ENCODE results near the gene CYP24A1. TPM values are rescaled to one million over a fixed set of nuclear protein-coding genes. Genes with fewer than 3 reads are reported as not detected.

CYP24A1 gene
- total RNA-seq, 1 donor from 2014 or later: not detected

DNA sequence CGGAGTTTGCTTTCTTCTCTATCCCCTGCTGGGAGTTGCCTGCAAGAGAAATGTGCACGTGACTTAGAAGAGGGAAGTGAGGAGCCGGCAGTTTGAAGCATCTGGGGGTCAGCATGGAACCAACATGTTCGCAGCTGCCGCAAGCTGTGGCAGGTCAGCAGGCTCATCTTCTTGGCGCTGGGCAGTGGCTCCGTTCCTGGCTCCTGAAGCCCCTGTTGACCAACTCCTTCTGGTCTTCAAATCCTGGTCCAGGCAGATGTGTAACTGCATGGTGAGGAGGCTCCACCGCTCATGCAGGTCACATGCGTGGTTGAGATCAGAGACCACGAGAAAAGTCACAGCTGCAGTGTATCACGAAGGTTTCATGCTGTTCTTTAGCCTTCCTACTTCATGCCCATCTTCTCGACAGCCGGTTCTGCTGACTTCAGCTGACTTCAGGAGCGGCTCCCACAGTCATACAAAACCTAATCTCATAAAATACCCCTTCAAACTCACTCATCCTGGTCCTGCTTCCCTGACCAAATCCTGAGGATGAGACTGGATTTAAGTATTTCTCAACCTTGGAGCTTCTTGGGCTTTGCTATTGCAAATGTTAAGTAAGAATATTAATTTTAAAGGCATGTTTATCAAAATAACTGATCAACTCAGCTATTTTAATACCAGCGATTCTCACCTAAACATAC lies 58.5 kb downstream of the CYP24A1 start:
- Histone ChIP-seq H3K36me3 (no peaks in the 10 kb centered on the region), H3K79me2 (ENCODE audit: low read depth) (no peaks in the 10 kb centered on the region), H3K4me2 (no peak overlapping the region), H3K4me3 (no peak overlapping the region), H3K27ac (no peak overlapping the region), H3K9ac (no peak overlapping the region), H2AFZ (replicated peaks) (no peak overlapping the region), H3K4me1 (no peaks in the 10 kb centered on the region), H3K9me3 (ENCODE audit: low read depth) (no peaks in the 10 kb centered on the region), H3K27me3 (no peaks in the 10 kb centered on the region), H3F3A (ENCODE audit: low read depth) (no peaks in the 10 kb centered on the region), H4K20me1 (ENCODE audit: low read depth) (no peaks in the 10 kb centered on the region)
- no peak overlapping the region for H3K4me3 Mint-ChIP-seq
- DNase-seq (ENCODE audit: low spot score): no peak
- TF ChIP-seq EZH2phosphoT487 (IDR thresholded peaks at IDR 0.05) (no peak), EZH2 (IDR thresholded peaks at IDR 0.05) (no peak)
- TF ChIP-seq, protein P1, sequence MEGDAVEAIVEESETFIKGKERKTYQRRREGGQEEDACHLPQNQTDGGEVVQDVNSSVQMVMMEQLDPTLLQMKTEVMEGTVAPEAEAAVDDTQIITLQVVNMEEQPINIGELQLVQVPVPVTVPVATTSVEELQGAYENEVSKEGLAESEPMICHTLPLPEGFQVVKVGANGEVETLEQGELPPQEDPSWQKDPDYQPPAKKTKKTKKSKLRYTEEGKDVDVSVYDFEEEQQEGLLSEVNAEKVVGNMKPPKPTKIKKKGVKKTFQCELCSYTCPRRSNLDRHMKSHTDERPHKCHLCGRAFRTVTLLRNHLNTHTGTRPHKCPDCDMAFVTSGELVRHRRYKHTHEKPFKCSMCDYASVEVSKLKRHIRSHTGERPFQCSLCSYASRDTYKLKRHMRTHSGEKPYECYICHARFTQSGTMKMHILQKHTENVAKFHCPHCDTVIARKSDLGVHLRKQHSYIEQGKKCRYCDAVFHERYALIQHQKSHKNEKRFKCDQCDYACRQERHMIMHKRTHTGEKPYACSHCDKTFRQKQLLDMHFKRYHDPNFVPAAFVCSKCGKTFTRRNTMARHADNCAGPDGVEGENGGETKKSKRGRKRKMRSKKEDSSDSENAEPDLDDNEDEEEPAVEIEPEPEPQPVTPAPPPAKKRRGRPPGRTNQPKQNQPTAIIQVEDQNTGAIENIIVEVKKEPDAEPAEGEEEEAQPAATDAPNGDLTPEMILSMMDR (IDR thresholded peaks at IDR 0.05): no peak
- H3K27ac Mint-ChIP-seq: no peak overlapping the region
- H3K27me3 Mint-ChIP-seq (ENCODE audit: insufficient read depth, low read depth): peaks cover 5% of the 10 kb centered on the region
- peaks cover 2% of the 10 kb centered on the region for H3K9me3 Mint-ChIP-seq
- H3K36me3 Mint-ChIP-seq: no peaks in the 10 kb centered on the region
- H3K4me1 Mint-ChIP-seq: no peaks in the 10 kb centered on the region

DNA sequence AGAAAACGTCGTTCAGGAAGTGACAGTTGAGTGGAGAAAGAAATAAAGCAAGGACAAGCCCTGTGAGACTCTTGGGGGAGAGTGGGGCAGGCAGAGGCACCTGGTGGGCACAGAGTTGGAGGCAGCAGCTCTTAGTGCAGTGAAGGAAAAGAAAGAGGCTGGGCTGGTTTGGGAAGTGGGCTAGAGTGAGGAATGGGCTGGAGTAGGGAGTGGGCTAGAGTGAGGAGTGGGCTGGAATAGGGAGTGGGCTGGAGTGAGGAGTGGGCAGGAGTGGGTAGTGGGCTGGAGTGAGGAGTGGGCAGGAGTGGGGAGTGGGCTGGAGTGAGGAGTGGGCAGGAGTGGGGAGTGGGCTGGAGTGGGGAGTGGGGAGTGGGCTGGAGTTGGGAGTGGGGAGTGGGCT lies 59.7 kb downstream of the CYP24A1 start:
- H3K4me1 ChIP-seq: no peaks in the 10 kb centered on the region
- no peak for TF ChIP-seq EZH2phosphoT487 (IDR thresholded peaks at IDR 0.05)
- no peak for TF ChIP-seq EZH2 (IDR thresholded peaks at IDR 0.05)
- TF ChIP-seq, protein P1 (IDR thresholded peaks at IDR 0.05): no peak
- no peaks in the 10 kb centered on the region for H3K36me3 ChIP-seq
- H3K9me3 ChIP-seq (ENCODE audit: low read depth): no peaks in the 10 kb centered on the region
- no peaks in the 10 kb centered on the region for H3K27me3 ChIP-seq
- peaks cover 2% of the 10 kb centered on the region for H3K27me3 Mint-ChIP-seq (ENCODE audit: insufficient read depth, low read depth)
- H3K9ac ChIP-seq: no peak overlapping the region
- no peak overlapping the region for H3K4me2 ChIP-seq
- H2AFZ ChIP-seq (replicated peaks): no peak overlapping the region
- H3F3A ChIP-seq (ENCODE audit: low read depth): no peaks in the 10 kb centered on the region
- H3K79me2 ChIP-seq (ENCODE audit: low read depth): no peaks in the 10 kb centered on the region
- no peak overlapping the region for H3K4me3 ChIP-seq
- H3K4me3 Mint-ChIP-seq: no peak overlapping the region
- no peaks in the 10 kb centered on the region for H4K20me1 ChIP-seq (ENCODE audit: low read depth)
- H3K27ac Mint-ChIP-seq: no peak overlapping the region
- H3K27ac ChIP-seq: no peak overlapping the region
- no peaks in the 10 kb centered on the region for H3K36me3 Mint-ChIP-seq
- no peak for DNase-seq (ENCODE audit: low spot score)
- peaks cover 2% of the 10 kb centered on the region for H3K9me3 Mint-ChIP-seq
- no peaks in the 10 kb centered on the region for H3K4me1 Mint-ChIP-seq

DNA sequence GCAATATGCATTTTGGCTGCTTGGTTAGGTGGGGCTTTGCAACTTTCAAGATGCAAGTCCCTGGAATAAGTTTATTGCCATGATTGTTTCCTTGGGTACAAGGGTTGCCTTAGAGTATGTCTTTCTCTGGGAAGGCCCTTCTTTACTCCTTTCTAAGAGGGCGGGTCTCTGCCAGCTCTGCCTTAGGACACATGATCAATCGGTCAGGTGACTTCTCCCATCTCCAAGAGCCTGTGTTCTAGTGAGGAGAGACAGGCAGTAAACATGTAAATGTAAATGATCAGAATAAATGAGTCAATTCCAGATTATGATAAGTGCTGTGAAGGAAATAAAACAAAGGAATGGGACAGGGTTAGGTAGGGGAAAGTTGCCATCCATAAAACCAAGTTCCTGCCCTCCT lies 60.2 kb downstream of the CYP24A1 start:
- H3K4me3 ChIP-seq: no peak overlapping the region
- H3K27ac ChIP-seq: no peak overlapping the region
- Mint-ChIP-seq H3K4me3 (no peak overlapping the region), H3K9me3 (peaks cover 2% of the 10 kb centered on the region), H3K27ac (no peak overlapping the region), H3K27me3 (ENCODE audit: insufficient read depth, low read depth) (peaks cover 2% of the 10 kb centered on the region), H3K4me1 (no peaks in the 10 kb centered on the region), H3K36me3 (no peaks in the 10 kb centered on the region)
- no peaks in the 10 kb centered on the region for H3K79me2 ChIP-seq (ENCODE audit: low read depth)
- TF ChIP-seq EZH2 (IDR thresholded peaks at IDR 0.05) (no peak), EZH2phosphoT487 (IDR thresholded peaks at IDR 0.05) (no peak)
- TF ChIP-seq, protein P1 (IDR thresholded peaks at IDR 0.05): no peak
- no peaks in the 10 kb centered on the region for H4K20me1 ChIP-seq (ENCODE audit: low read depth)
- H3K9me3 ChIP-seq (ENCODE audit: low read depth): no peaks in the 10 kb centered on the region
- DNase-seq (ENCODE audit: low spot score): no peak
- no peaks in the 10 kb centered on the region for H3K27me3 ChIP-seq
- no peaks in the 10 kb centered on the region for H3K36me3 ChIP-seq
- H3F3A ChIP-seq (ENCODE audit: low read depth): no peaks in the 10 kb centered on the region
- no peaks in the 10 kb centered on the region for H3K4me1 ChIP-seq
- peak overlapping the region; percentile 42 for H2AFZ ChIP-seq (replicated peaks)
- no peak overlapping the region for H3K4me2 ChIP-seq
- no peak overlapping the region for H3K9ac ChIP-seq

All from neural progenitor cell (in vitro differentiated cells).